ENCODE results near the gene TBC1D3K.
"Not testable (repeated sequence)": the region's sequence is repeated elsewhere in the genome, so short reads cannot be mapped to it uniquely, and the experiment has no call there.

TBC1D3K gene

DNA sequence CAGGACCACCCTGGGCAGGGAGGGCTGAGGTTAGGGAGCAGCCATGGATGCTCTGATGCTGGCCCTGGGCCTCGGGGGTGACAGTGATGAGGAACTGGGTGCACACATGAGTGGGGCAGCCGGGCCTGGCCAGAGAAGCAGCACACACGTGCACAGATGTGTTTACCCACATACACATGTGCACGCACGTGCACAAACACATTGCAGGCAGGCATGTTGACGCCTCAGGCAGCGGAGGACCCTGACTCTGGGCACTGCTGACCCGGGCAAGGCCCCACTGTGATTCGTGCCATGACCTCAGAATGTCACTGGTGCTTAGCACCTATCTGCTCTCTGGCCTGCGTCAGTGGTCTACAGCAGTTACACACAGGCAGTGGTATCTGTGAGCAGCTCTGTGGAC, at the start of gene TBC1D3K:
TSS of gene TBC1D3K (plus strand) at position 301 of the 400 bp plus-strand sequence. CDS start 1,585 bp downstream, outside the sequence.
- not testable (repeated sequence) for FAIRE-seq; DNase-seq (ENCODE audit: insufficient read length, low spot score)

DNA sequence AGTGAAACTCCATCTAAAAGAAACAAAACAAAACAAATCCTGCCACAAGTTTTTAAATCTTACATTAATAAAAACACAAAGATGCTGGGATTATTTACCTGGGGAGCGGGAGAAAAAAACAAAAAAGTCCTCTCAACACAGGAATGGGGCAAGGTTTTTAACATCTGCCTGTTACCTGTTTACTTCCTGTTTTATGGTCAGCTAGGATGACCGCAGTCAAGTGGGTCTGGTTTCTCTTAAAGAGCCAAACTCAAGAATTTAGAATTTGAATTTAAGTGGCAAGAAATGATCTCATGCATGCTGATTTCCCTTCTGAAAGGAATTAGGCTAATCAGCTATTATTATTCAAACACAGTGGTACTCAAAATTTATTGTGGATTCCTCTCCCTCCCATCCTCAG, 39.7 kb upstream of the TBC1D3K start:
- DNase-seq (ENCODE audit: insufficient read length, low spot score) (no peak), FAIRE-seq (no peak)
- no peak for TF ChIP-seq CTCF (IDR thresholded peaks at IDR 0.05; ENCODE audit: insufficient read depth, missing control alignments)

DNA sequence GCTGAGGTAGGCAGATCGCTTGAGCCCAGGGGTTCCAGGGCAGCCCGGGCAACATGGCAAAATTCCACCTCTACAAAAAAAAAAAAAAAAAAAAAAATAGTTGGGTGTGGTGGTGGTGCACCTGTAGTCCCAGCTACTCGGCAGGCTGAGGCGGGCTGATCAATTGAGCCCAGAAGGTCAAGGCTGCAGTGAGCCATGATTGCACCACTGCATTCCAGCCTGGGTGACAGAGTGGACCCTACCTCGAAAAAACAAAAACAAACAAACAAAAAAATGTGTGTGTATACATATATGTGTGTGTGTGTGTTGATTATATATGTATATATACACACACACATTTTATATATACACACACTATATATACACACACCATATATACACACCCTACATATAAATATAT, 39.1 kb upstream of the TBC1D3K start:
- no peak for TF ChIP-seq CTCF (IDR thresholded peaks at IDR 0.05; ENCODE audit: insufficient read depth, missing control alignments)
- DNase-seq (ENCODE audit: insufficient read length, low spot score), result no peak
- FAIRE-seq, result no peak

DNA sequence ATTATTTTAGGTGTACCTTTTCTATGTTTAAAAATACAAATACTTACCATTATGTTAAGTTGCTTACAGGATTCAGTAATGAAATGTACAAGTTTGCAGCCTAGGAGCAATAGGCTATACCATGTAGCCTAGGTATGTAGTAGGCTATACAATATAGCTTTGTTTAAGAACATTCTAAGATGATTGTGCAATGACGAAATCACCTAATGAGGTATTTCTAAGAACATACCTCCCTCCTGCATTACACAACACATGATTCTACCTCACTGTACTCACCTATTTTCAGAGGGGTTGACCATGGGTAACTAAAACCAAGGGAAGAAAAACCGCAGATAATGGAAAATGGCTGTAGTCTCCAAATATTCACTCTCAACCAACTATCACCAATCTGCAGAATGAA, 35.3 kb upstream of the TBC1D3K start:
- TF ChIP-seq CTCF (IDR thresholded peaks at IDR 0.05; ENCODE audit: insufficient read depth, missing control alignments), result no peak
- FAIRE-seq (no peak), DNase-seq (ENCODE audit: insufficient read length, low spot score) (no peak)

DNA sequence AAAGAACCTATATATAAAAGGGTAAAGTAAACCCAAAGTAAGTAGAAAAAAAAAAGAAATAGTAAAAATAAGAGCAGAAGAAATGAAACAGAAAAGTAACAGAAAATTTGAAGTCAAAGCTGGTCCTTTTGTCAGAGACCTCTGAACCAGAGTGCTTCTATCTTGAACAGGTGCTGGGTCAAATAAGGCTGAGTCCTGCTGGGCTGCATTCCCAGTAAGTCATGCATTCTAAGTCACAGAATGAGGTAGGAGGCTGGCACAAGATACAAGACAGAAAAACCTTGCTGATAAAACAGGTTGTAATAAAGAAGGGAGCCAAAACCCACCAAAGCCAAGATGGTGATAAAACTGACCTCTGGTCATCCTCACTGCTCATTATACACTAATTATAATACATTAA, 27.3 kb upstream of the TBC1D3K start:
- not testable (repeated sequence) for FAIRE-seq; DNase-seq (ENCODE audit: insufficient read length, low spot score)

All from D721Med (cell line).